ENCODE measurements around the gene ALAS2.

DNA sequence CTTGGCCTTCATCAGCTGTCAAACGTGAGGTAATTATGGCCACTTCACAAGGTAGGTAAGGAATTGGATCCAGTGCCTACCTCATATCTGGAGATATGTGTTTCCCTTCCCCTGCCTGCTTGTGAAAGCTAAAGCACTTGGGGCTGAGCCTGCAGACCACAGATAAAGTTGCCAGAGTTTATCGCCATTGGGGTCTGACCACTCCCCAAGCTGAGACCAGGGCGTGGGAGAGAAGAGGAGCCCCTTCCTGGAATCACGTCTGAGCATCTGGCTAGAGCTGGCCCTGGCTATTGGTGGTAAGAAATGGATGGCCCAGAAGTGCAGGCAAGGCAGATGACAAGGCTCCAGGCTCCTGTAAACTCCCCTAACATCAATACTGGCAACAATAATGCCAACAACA is 2.7 kb downstream of the ALAS2 start:
- TF ChIP-seq POLR2AphosphoS5 (IDR thresholded peaks at IDR 0.05) (no peak), POLR2A (IDR thresholded peaks at IDR 0.05) (no peak), EP300 (IDR thresholded peaks at IDR 0.05) (no peak)
- TF ChIP-seq, protein P1, sequence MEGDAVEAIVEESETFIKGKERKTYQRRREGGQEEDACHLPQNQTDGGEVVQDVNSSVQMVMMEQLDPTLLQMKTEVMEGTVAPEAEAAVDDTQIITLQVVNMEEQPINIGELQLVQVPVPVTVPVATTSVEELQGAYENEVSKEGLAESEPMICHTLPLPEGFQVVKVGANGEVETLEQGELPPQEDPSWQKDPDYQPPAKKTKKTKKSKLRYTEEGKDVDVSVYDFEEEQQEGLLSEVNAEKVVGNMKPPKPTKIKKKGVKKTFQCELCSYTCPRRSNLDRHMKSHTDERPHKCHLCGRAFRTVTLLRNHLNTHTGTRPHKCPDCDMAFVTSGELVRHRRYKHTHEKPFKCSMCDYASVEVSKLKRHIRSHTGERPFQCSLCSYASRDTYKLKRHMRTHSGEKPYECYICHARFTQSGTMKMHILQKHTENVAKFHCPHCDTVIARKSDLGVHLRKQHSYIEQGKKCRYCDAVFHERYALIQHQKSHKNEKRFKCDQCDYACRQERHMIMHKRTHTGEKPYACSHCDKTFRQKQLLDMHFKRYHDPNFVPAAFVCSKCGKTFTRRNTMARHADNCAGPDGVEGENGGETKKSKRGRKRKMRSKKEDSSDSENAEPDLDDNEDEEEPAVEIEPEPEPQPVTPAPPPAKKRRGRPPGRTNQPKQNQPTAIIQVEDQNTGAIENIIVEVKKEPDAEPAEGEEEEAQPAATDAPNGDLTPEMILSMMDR (IDR thresholded peaks at IDR 0.05), result no peak

Data from stomach (tissue), 4 donors.